GM12878 (cell line): ENCODE results near the gene PTCD1. TPM values are rescaled to one million over a fixed set of nuclear protein-coding genes. Genes with fewer than 3 reads are reported as not detected.

Experiments used
- ATF3 ChIP-seq: IDR thresholded peaks from 2 replicates; pipeline ENCODE4 v1.6.1; 2011; ENCODE audit warnings: low read depth, mild to moderate bottlenecking, low read length, moderate library complexity, borderline replicate concordance; ENCODE audit errors: extremely low read depth
- ATF7 ChIP-seq: fragments of 450-650 bp; IDR thresholded peaks from 2 replicates; pipeline ENCODE4 v1.6.1; 2016; ENCODE audit warnings: low read depth, mild to moderate bottlenecking
- BMI1 ChIP-seq: fragments of 450-650 bp; IDR thresholded peaks from 2 replicates; pipeline ENCODE4 v1.6.1; 2016; ENCODE audit warnings: mild to moderate bottlenecking, moderate library complexity, borderline replicate concordance
- BRCA1 ChIP-seq: IDR thresholded peaks from 2 replicates; pipeline ENCODE4 v1.6.1; 2011; ENCODE audit warnings: low read depth, low read length, improper control_type of control experiment
- CBX3 ChIP-seq: fragments of 200-600 bp; sonication (generic); IDR thresholded peaks from 2 replicates; pipeline ENCODE4 v1.6.1; 2016; ENCODE audit warnings: low read depth, borderline replicate concordance
- CHD2 ChIP-seq: IDR thresholded peaks from 2 replicates; pipeline ENCODE4 v1.6.1; 2011; ENCODE audit warnings: low read depth, low read length, improper control_type of control experiment, borderline replicate concordance
- ESRRA ChIP-seq: IDR thresholded peaks from 2 replicates; pipeline ENCODE4 v1.6.1; 2012; ENCODE audit warnings: mild to moderate bottlenecking, low read length, improper control_type of control experiment
- GATAD2B ChIP-seq: fragments of 450-650 bp; conservative IDR thresholded peaks from 2 replicates; pipeline ENCODE4 v1.6.1; 2017; ENCODE audit warnings: low read depth, mild to moderate bottlenecking, moderate library complexity
- HDAC6 ChIP-seq: fragments of 200-600 bp; sonication (generic); IDR thresholded peaks from one replicate; pipeline ENCODE4 v1.8.0; 2017; ENCODE audit warnings: antibody characterized with exemption; ENCODE audit not compliant: unreplicated experiment
- HDGF ChIP-seq: fragments of 450-650 bp; IDR thresholded peaks from 2 replicates; pipeline ENCODE4 v1.6.1; 2016; ENCODE audit warnings: antibody characterized with exemption
- HSF1 ChIP-seq: fragments of 150-350 bp; IDR thresholded peaks from 2 replicates; pipeline ENCODE4 v1.6.1; 2014; ENCODE audit warnings: mild to moderate bottlenecking, low read depth, low read length
- IKZF1 ChIP-seq: fragments of 450-650 bp; conservative IDR thresholded peaks from 2 replicates; pipeline ENCODE4 v1.6.1; 2017; ENCODE audit warnings: antibody characterized with exemption, mild to moderate bottlenecking
- KDM1A ChIP-seq: fragments of 200-600 bp; sonication (generic); IDR thresholded peaks from 2 replicates; pipeline ENCODE4 v1.6.1; 2016; ENCODE audit warnings: borderline replicate concordance
- MXI1 ChIP-seq: fragments of 150-350 bp; IDR thresholded peaks from 2 replicates; pipeline ENCODE4 v1.6.1; 2011; ENCODE audit warnings: low read depth, mild to moderate bottlenecking, inconsistent platforms, low read length, improper control_type of control experiment
- NFXL1 ChIP-seq: fragments of 450-650 bp; IDR thresholded peaks from 2 replicates; pipeline ENCODE4 v1.6.1; 2017; ENCODE audit warnings: antibody characterized with exemption, mild to moderate bottlenecking, borderline replicate concordance
- NR2C1 ChIP-seq: fragments of 450-650 bp; IDR thresholded peaks from 2 replicates; pipeline ENCODE4 v1.6.1; 2017; ENCODE audit warnings: antibody characterized with exemption, mild to moderate bottlenecking, moderate library complexity
- PAX8 ChIP-seq: fragments of 450-650 bp; IDR thresholded peaks from 2 replicates; pipeline ENCODE4 v1.6.1; 2017; ENCODE audit warnings: mild to moderate bottlenecking, moderate library complexity
- PKNOX1 ChIP-seq: fragments of 450-650 bp; IDR thresholded peaks from 2 replicates; pipeline ENCODE4 v1.6.1; 2016; ENCODE audit warnings: mild to moderate bottlenecking
- PML ChIP-seq: IDR thresholded peaks from 2 replicates; pipeline ENCODE4 v1.6.1; 2012; ENCODE audit warnings: low read length, inconsistent platforms
- RAD51 ChIP-seq: fragments of 450-650 bp; IDR thresholded peaks from 2 replicates; pipeline ENCODE4 v1.6.1; 2016; ENCODE audit warnings: moderate library complexity, mild to moderate bottlenecking, inconsistent platforms
- RFX5 ChIP-seq: IDR thresholded peaks from 2 replicates; pipeline ENCODE4 v1.6.1; 2011; ENCODE audit warnings: low read depth, low read length, improper control_type of control experiment
- SP1 ChIP-seq: IDR thresholded peaks from one replicate; pipeline ENCODE4 v1.6.1; 2011; ENCODE audit warnings: low read depth, low read length
- SPI1 ChIP-seq: IDR thresholded peaks from 2 replicates; pipeline ENCODE4 v1.6.1; 2011; ENCODE audit warnings: low read depth, mild to moderate bottlenecking, low read length, moderate library complexity, borderline replicate concordance; ENCODE audit not compliant: insufficient read depth
- SREBF2 ChIP-seq: IDR thresholded peaks from 2 replicates; pipeline ENCODE4 v1.6.1; 2012; ENCODE audit warnings: mild to moderate bottlenecking, low read length
- STAT1 ChIP-seq: fragments of 450-650 bp; conservative IDR thresholded peaks from 2 replicates; pipeline ENCODE4 v1.6.1; 2014; ENCODE audit warnings: antibody characterized with exemption, mild to moderate bottlenecking
- STAT3 ChIP-seq: IDR thresholded peaks from 2 replicates; pipeline ENCODE4 v1.6.1; 2011; ENCODE audit warnings: low read depth, low read length, improper control_type of control experiment
- SUPT20H ChIP-seq: IDR thresholded peaks from 2 replicates; pipeline ENCODE4 v1.6.1; 2011; ENCODE audit warnings: low read depth, mild to moderate bottlenecking, low read length, moderate library complexity, borderline replicate concordance; ENCODE audit not compliant: control insufficient read depth
- TAF1 ChIP-seq: IDR thresholded peaks from 2 replicates; pipeline ENCODE4 v1.6.1; 2011; ENCODE audit warnings: mild to moderate bottlenecking, low read depth, low read length, borderline replicate concordance
- TBL1XR1 ChIP-seq: IDR thresholded peaks from 2 replicates; pipeline ENCODE4 v1.6.1; 2012; ENCODE audit warnings: low read depth, low read length, improper control_type of control experiment
- TCF7 ChIP-seq: IDR thresholded peaks from 2 replicates; pipeline ENCODE4 v1.6.1; 2014; ENCODE audit warnings: antibody characterized with exemption, borderline replicate concordance
- YY1 ChIP-seq: IDR thresholded peaks from 2 replicates; pipeline ENCODE4 v1.6.1; 2011; ENCODE audit warnings: low read depth, mild to moderate bottlenecking, low read length
- ZNF207 ChIP-seq: fragments of 450-650 bp; IDR thresholded peaks from 2 replicates; pipeline ENCODE4 v1.6.1; 2014; ENCODE audit warnings: antibody characterized with exemption, mild to moderate bottlenecking, borderline replicate concordance
- polyA plus RNA-seq, 11 experiments: library from polyadenylated mRNA; depleted of rRNA in 4 of 11; unstranded in 6 of 11; stranded (reverse) in 5 of 11; fragments of >200 nt; fragmentation: Nextera tagmentation in 4 of 11; fragmentation: Illumina TruSeq in 1 of 11; extraction: Ambion mirVana in 4 of 11; extraction: Trizol in 1 of 11; gene quantifications; 1 replicate in 1 of 11; 2 replicates in 10 of 11; pipeline versions ENCODE4 v1.2.1 to v1.2.3, GENCODE V29; 2011 to 2016; ENCODE audit warnings: inconsistent platforms in 2 of 11, missing spikeins in 2 of 11, low read depth in 1 of 11
- total RNA-seq, 4 experiments: library from RNA; depleted of rRNA in 3 of 4; stranded (reverse); fragments of >200 nt in 3 of 4; fragmentation: Illumina TruSeq in 1 of 4; extraction: Trizol in 1 of 4; gene quantifications; 2 replicates each; pipeline versions ENCODE4 v1.2.1 to v1.2.3, GENCODE V29; 2013 to 2021

PTCD1 gene
- total and polyA plus RNA-seq, 10 of the 15 experiments (the other 5 are each of a cell fraction or from before 2014, with no cell fraction given), result 0.26 to 9.7 (median 5.0) TPM

DNA sequence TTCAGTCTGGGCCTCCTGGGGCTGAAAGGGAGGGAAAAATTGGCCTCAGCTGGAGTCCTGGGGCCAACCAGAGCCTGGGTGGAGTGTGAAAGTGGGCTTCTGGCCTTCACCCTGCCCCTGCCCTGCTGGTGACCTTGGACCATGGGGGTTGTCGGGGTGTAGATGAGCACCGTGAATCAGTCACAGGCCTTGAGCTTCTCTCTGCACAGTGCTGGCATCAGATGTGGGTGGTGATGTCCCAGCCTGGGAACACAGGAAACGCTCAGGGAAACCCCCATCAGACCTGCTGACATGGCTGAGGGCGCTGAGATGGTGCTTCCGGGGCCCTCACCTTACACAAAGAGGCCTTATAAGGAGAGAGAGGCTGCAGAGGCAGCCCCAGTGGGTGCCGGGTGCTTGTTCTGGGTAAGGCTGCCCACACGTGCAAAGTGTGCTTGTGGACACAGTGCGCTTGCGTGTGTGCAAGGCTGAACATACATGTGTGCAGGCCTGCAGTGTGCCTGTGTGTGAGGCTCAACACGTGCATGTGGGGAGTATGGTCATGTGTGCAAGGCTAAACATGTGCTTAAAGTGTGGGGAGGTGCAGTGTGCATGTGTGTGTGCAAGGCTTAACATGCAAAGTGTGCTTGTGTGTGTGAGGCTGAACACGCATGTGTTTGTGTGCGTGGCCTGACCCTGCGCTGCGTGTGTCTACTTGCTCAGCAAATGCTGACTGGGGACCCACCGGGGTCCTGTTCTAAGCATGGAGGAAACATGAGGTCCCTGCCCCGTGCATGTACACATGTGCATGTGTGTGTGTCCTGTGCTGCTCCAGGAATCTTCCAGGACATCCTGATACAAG, 57.6 kb downstream of the PTCD1 start (continued):
- TF ChIP-seq SPI1 (no peak), BMI1 (no peak), BRCA1 (no peak), SP1 (peak; percentile 64), PML (no peak), ZNF207 (no peak), TAF1 (peak; percentile 73), HDGF (peak; percentile 91; the same call in 1 of the 2 replicates), IKZF1 (no peak; the same call in 1 of the 2 replicates), NFXL1 (no peak), HSF1 (no peak), PKNOX1 (no peak), NR2C1 (no peak), RAD51 (peak; percentile 38), SUPT20H (no peak), HDAC6 (peak; percentile 43), TCF7 (no peak), PAX8 (no peak), GATAD2B (no peak; the same call in 1 of the 2 replicates), CBX3 (no peak), ESRRA (no peak; the same call in 1 of the 2 replicates), CHD2 (no peak), ATF7 (0 out of 2 replicates have a peak, but pooled peaks have one; percentile 46), KDM1A (no peak), RFX5 (no peak), ATF3 (no peak), MXI1 (peak; percentile 91), SREBF2 (no peak), STAT1 (no peak), STAT3 (no peak), YY1 (no peak), TBL1XR1 (no peak)
